ENCODE results near the gene LGR5.
"Not testable (repeated sequence)": the region's sequence is repeated elsewhere in the genome, so short reads cannot be mapped to it uniquely, and the experiment has no call there.

The LGR5 gene

GRCh38 chr12:71474791-71475190 lies 35.2 kb downstream of the LGR5 start:
- no peak for DNase-seq (ENCODE audit: low spot score)

GRCh38 chr12:71475280-71475679 lies 35.7 kb downstream of the LGR5 start:
- DNase-seq (ENCODE audit: low spot score), result no peak

DNA sequence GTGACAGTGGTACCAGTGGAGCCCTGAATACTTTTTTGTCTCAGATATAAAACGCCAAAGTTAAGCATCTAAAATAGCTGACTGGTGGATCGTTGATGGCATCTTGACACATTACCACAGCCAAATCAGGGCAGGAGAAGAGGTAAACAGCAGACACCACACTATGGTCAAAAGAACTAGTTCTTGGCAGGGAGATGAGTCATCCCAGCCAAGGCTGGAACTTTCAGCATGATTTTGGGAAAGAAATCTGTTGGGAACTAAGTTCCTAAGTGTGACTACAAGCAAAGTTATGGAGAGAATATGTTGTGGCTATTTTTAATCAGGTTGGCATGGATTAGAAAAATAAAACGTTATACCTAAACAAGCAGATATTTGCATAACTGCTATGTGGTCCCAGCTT lies 36.9 kb downstream of the LGR5 start:
- no peak for DNase-seq (ENCODE audit: low spot score)

DNA sequence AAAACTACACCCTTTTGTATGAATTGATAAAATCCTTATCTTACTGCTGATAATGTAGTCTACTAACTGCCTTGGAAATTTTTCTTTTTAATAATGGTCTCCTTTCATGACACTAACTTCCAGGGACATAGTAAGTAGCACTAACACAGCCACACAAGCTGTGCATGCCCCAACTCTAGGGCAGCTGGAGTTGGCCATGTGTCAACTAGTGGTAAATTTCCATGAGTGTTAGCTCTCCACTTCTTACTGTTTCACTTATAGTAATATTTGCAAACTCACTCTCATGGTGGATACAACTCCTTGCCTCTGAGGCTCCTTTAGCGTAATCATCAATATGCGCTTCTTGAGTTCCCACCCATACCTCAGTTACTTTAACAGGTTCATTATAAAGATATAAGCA lies 38.0 kb downstream of the LGR5 start:
- no peak for DNase-seq (ENCODE audit: low spot score)

DNA sequence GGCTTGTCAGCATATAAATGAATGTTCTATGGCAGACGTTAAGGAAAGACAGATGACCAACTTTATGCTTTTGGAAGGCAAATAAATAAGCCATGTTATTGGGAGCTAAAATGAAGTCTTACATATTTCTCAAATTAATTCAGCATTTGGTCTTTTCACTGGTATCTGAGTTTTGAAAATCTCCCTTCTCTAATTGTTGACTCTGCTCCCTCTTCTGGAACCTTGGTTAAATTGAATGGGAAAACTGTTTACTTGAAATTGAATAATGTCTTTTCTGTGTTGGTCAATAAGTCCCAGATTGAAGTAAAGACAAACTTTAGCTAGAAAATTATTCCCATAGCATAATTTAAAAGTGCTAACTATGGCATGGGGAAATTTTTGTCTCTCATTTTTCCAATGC lies 38.7 kb downstream of the LGR5 start:
- DNase-seq (ENCODE audit: low spot score), result no peak

GRCh38 chr12:71484272-71484905 lies 44.8 kb downstream of the LGR5 start:
- DNase-seq (ENCODE audit: low spot score), result no peak

- DNase-seq (ENCODE audit: low spot score), result not testable (repeated sequence)
These were observed 51.2 kb downstream of the LGR5 start for GRCh38 chr12:71490844-71491243.

DNA sequence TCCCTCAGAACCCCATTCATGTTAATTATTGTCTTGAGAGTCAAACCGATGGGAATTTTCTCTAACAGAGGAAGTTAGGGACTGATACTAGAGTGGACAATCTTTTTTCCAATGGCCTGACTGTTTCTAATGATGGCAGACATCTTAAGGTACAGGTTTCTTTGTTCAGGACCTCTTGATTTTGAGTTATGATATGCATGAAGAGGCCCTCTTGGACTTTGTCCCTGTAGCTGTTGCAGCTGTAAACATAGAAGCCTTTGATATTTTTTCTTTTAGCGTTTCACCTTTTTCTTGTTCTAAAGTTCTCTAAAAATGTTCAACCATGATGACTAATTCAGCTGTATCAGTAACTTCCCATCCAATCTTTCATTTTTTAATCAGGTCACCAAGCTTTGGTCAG lies 53.0 kb downstream of the LGR5 start:
- no peak for DNase-seq (ENCODE audit: low spot score)

DNA sequence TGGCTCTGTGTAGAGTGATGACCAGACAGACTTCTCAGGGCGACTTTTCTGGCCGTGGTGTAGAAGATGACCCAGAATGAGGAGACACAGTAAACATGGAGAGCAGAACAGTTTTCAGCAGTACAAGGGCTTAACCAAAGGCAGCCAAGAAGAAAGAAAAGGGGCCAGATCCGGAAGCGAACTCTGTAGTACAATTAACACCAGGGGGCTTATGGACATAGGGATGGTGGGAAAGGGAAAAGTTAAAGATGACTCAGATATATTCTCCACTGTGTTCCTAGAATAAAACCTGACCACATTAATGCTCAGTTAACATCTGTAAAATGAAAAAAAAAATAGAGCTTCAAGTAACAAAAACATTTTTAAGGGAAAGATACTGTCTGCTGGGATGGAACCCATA lies 60.2 kb downstream of the LGR5 start:
- DNase-seq (ENCODE audit: low spot score), result no peak

GRCh38 chr12:71503579-71504391 lies 64.2 kb downstream of the LGR5 start:
- no peak for DNase-seq (ENCODE audit: low spot score)

DNA sequence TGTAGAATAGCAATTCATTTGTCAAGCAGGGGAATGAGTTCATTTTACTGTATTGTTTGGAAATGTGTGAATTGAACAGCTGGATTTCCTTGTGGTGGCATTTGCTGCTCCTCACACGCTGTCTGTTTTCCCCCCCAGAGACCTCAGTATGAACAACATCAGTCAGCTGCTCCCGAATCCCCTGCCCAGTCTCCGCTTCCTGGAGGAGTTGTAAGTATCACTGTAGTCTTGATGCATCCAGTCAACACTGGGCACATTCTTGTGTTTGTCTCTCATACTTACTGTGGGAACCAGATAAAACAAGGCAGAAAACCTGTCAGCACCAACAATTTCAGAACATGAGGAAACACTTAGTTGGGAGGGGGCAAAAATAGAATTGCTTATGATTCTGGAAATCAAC lies 64.9 kb downstream of the LGR5 start:
- no peak for DNase-seq (ENCODE audit: low spot score)

GRCh38 chr12:71509705-71510104 lies 70.1 kb downstream of the LGR5 start:
- DNase-seq (ENCODE audit: low spot score), result no peak

DNA sequence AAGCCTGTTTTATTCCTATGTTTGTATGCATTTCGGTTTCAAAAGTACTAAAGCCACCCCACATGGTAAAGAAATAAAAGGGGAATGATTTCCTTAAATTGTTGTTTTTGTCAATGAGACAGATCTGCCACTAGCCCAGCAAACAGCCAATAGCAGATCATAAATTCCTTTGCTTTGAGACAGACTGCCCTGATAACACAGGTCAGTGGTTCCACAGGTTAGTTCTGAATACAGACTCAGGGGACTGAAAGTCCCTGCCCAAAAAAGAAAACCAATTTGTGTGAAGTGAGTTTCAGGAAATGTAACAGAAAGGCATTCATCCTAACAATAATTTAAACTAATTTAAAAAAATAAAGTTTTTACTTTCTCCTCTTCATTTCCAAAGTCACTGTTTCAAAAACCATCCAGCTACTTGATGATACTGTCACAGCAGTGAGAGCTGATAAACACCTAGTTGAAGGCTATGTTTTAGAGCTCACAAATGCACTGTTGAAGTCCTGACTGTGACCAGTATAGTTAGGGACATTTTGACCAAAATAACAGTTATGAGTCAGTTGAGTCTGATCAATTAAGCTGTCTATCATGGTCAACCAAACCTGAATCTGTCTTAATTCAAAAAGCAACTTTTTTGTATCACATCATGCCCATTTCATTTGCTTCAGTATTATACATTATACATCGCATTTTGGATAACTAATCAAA lies 77.7 kb downstream of the LGR5 start:
- no peak for DNase-seq (ENCODE audit: low spot score)

DNA sequence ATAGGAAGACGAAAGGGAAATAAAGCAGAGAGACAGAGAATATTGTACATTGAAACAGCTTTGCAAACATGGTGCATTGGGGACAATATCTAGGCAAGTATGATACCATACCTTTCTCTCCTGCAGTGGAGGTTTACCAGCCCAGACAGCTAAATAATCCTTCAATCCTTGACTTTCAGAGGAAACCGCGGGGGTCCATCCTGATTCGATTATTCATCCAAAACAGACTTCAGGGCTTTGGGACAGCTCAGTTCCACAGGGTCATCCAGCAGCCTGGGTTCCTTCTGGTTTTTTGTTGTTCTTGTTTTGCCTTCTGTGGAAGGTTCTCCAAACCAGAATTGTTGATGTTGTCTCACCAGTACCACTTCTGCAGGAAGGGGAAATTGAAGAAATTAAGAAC lies 81.5 kb downstream of the LGR5 start:
- DNase-seq (ENCODE audit: low spot score), result no peak

GRCh38 chr12:71524626-71525025 lies 85.0 kb downstream of the LGR5 start:
- DNase-seq (ENCODE audit: low spot score), result no peak

GRCh38 chr12:71533703-71534102 lies 94.1 kb downstream of the LGR5 start:
- no peak for DNase-seq (ENCODE audit: low spot score)

DNA sequence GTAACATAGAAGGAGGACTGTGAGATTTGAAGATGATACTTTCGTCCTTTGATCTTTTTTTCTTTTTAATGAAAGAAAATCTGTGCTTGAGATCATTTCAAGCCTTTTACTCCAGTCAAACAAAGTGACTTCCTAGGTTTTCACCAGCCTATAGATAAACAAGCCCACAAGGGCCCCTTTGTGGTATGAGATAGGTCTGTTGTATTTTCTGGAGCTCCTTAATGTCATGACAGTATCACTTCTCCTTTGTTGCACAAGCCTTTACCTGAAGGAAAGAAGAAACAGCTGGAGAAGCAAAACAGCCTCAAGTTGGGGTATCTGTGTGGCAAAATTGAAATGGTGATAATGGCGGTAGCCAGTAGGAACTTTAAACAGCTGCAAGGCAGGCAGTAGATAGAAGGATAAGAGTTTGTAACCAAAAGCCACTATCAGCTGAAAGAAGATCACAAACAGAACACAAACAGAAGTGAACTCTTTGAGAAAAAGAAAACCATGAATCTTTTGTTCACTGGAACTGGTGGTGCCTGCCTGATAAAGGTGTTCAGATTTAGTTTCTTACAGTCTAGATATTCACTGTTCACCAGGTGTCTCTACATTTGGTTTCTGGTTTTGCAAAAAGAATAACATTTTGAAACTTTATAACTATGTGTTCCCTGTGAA lies 96.8 kb downstream of the LGR5 start:
- no peak for DNase-seq (ENCODE audit: low spot score)

GRCh38 chr12:71536939-71537622 lies 97.5 kb downstream of the LGR5 start:
- DNase-seq (ENCODE audit: low spot score), result no peak

GRCh38 chr12:71538807-71539206 lies 99.2 kb downstream of the LGR5 start:
- DNase-seq (ENCODE audit: low spot score), result no peak

GRCh38 chr12:71541583-71541982 lies 102.0 kb downstream of the LGR5 start:
- no peak for DNase-seq (ENCODE audit: low spot score)

GRCh38 chr12:71546322-71546861 lies 106.8 kb downstream of the LGR5 start:
- no peak for DNase-seq (ENCODE audit: low spot score)

DNA sequence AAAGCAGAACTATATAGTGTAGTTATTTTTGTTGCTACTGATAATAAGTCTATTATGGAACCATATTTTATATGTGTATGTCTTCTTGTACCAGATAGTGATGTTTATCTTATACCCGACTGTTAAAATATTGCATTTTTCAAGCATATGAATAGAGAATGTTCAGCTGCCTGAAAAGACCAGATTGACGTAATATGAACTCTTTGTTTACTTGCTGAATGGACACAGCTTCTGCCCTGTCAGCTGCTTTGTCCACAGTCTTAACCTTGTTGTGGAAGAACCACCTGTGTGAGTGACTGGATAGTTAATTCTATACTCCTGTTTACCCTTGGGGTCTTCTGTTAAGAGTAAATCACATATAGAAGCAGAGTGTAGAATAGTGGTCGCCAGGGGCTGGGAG lies 109.3 kb downstream of the LGR5 start:
- no peak for DNase-seq (ENCODE audit: low spot score)

Data from CD4-positive, alpha-beta T cell treated with Interleukin-2 at 100 ng/mL for 4 hours (primary cell).